ENCODE data around the gene SFRP2. TPM values are rescaled to one million over a fixed set of nuclear protein-coding genes. Genes with fewer than 3 reads are reported as not detected.

SFRP2 gene
- total RNA-seq, 1 experiment from 2014 or later, result not detected

DNA sequence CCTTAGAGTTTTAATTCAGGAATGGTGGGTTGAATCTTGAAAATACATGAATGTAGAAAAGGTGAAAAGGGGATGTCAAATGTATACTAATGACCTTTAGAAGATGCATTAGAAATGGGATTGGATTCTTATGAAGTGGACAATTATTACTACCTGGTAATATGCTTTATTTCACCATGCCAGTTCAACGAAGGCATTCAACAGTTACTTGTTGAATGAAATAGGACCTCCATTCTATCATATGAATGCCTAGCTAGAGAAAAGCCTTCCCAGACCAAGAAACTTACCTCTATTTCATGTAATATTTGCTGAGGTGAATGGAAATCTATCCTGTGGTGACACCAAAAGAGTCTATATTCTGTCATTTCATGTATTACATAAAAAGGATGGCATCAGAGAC, 34.6 kb upstream of the SFRP2 start:
- no peaks in the 10 kb centered on the region for H3K36me3 ChIP-seq (ENCODE audit: low read depth)
- H3K27me3 ChIP-seq (ENCODE audit: insufficient read depth, low read depth), result no peaks in the 10 kb centered on the region
- no TSS peak for BruUV-seq (replicated peaks)
- no peaks in the 10 kb centered on the region for H3K4me1 ChIP-seq (replicated peaks; ENCODE audit: insufficient read depth)
- no peak for DNase-seq
- ChIA-PET CTCF (no interaction called here), POLR2A (ENCODE audit: unreplicated experiment) (no interaction called here)
- no peak overlapping the region for H3K4me3 ChIP-seq
- no peaks in the 10 kb centered on the region for H3F3A ChIP-seq (ENCODE audit: insufficient read depth, low read depth)
- intact Hi-C loops (cut with micrococcal nuclease; ENCODE audit: unreplicated experiment), result no loop called here
- no peaks in the 10 kb centered on the region for H4K20me1 ChIP-seq (ENCODE audit: insufficient read depth)
- H3K79me2 ChIP-seq (ENCODE audit: low read depth), result no peaks in the 10 kb centered on the region
- H3K9me3 ChIP-seq (ENCODE audit: insufficient read depth, low read depth), result no peaks in the 10 kb centered on the region
- H3K27ac ChIP-seq, result no peak overlapping the region
- no peak for TF ChIP-seq EZH2 (IDR thresholded peaks at IDR 0.05; ENCODE audit: low read depth)
- TF ChIP-seq, protein P1, sequence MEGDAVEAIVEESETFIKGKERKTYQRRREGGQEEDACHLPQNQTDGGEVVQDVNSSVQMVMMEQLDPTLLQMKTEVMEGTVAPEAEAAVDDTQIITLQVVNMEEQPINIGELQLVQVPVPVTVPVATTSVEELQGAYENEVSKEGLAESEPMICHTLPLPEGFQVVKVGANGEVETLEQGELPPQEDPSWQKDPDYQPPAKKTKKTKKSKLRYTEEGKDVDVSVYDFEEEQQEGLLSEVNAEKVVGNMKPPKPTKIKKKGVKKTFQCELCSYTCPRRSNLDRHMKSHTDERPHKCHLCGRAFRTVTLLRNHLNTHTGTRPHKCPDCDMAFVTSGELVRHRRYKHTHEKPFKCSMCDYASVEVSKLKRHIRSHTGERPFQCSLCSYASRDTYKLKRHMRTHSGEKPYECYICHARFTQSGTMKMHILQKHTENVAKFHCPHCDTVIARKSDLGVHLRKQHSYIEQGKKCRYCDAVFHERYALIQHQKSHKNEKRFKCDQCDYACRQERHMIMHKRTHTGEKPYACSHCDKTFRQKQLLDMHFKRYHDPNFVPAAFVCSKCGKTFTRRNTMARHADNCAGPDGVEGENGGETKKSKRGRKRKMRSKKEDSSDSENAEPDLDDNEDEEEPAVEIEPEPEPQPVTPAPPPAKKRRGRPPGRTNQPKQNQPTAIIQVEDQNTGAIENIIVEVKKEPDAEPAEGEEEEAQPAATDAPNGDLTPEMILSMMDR (conservative IDR thresholded peaks at IDR 0.05), result no peak
- H2AFZ ChIP-seq, result no peak overlapping the region
- H3K4me2 ChIP-seq, result no peak overlapping the region
- no peaks in the 10 kb centered on the region for H3K9me2 ChIP-seq (ENCODE audit: insufficient read depth)

DNA sequence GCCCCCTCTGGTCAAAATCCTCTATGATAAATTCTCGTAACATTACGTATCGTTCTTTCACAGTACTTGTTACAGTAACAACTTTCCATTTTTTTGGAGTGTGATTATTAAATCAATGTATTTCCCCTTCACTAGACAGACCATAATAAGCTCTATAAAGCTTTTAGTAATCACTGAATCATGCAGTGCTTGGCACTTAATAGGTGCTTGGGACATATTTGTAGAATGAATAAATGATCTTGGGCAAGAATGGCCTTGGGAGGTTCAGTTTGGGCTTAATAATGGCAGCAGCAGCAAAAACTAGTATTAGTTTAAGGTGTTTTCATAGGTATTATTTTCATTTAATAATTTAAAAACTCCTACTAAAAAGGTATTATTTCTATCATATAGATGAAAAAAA, 33.4 kb upstream of the SFRP2 start:
- no peaks in the 10 kb centered on the region for H3K4me1 ChIP-seq (replicated peaks; ENCODE audit: insufficient read depth)
- H2AFZ ChIP-seq, result no peak overlapping the region
- no peaks in the 10 kb centered on the region for H3K9me2 ChIP-seq (ENCODE audit: insufficient read depth)
- no peaks in the 10 kb centered on the region for H3K27me3 ChIP-seq (ENCODE audit: insufficient read depth, low read depth)
- H3K4me3 ChIP-seq, result no peak overlapping the region
- no peaks in the 10 kb centered on the region for H3K36me3 ChIP-seq (ENCODE audit: low read depth)
- H4K20me1 ChIP-seq (ENCODE audit: insufficient read depth), result no peaks in the 10 kb centered on the region
- H3K4me2 ChIP-seq, result no peak overlapping the region
- no peak overlapping the region for H3K27ac ChIP-seq
- no peak for DNase-seq
- intact Hi-C loops (cut with micrococcal nuclease; ENCODE audit: unreplicated experiment), result no loop called here
- ChIA-PET CTCF (no interaction called here), POLR2A (ENCODE audit: unreplicated experiment) (no interaction called here)
- no peaks in the 10 kb centered on the region for H3K79me2 ChIP-seq (ENCODE audit: low read depth)
- no peaks in the 10 kb centered on the region for H3K9me3 ChIP-seq (ENCODE audit: insufficient read depth, low read depth)
- no peaks in the 10 kb centered on the region for H3F3A ChIP-seq (ENCODE audit: insufficient read depth, low read depth)
- no TSS peak for BruUV-seq (replicated peaks)
- no peak for TF ChIP-seq EZH2 (IDR thresholded peaks at IDR 0.05; ENCODE audit: low read depth)
- TF ChIP-seq, protein P1 (conservative IDR thresholded peaks at IDR 0.05), result no peak

DNA sequence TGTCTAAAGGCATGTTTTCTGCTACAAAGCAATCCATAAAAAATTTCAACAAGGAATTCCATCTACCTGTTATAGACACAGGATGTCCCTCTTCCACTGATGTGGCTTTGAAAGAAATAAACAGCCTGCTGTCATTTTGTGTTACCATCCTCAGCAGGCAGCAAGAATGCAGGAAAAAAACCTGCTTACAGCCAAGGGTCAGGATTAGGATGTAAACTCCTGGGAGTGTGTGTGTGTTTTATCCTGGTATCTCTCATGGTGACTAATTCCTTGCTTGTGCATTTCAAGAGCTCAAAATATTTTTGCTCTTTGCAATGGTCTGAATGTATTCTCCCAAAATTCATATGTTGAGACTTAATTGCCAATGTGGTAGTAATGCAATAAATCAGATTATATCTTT, 28.6 kb upstream of the SFRP2 start:
- no TSS peak for BruUV-seq (replicated peaks)
- no peaks in the 10 kb centered on the region for H3K4me1 ChIP-seq (replicated peaks; ENCODE audit: insufficient read depth)
- H3K36me3 ChIP-seq (ENCODE audit: low read depth), result no peaks in the 10 kb centered on the region
- H4K20me1 ChIP-seq (ENCODE audit: insufficient read depth), result no peaks in the 10 kb centered on the region
- H3K4me2 ChIP-seq, result no peak overlapping the region
- H3K27ac ChIP-seq, result no peak overlapping the region
- POLR2A ChIA-PET (ENCODE audit: unreplicated experiment), result no interaction called here
- no peaks in the 10 kb centered on the region for H3K79me2 ChIP-seq (ENCODE audit: low read depth)
- H3K9me2 ChIP-seq (ENCODE audit: insufficient read depth), result no peaks in the 10 kb centered on the region
- intact Hi-C loops (cut with micrococcal nuclease; ENCODE audit: unreplicated experiment), result no loop called here
- no peaks in the 10 kb centered on the region for H3K9me3 ChIP-seq (ENCODE audit: insufficient read depth, low read depth)
- DNase-seq, result no peak
- H3F3A ChIP-seq (ENCODE audit: insufficient read depth, low read depth), result no peaks in the 10 kb centered on the region
- no peak overlapping the region for H2AFZ ChIP-seq
- H3K27me3 ChIP-seq (ENCODE audit: insufficient read depth, low read depth), result no peaks in the 10 kb centered on the region
- CTCF ChIA-PET, result no interaction called here
- no peak overlapping the region for H3K4me3 ChIP-seq
- TF ChIP-seq EZH2 (IDR thresholded peaks at IDR 0.05; ENCODE audit: low read depth), result no peak
- TF ChIP-seq, protein P1 (conservative IDR thresholded peaks at IDR 0.05), result no peak
